Epidermal melanocyte (primary cell): ENCODE results near the gene MAP2.
"Not testable (repeated sequence)": the region's sequence is repeated elsewhere in the genome, so short reads cannot be mapped to it uniquely, and the experiment has no call there.

Experiments
- DNase-seq: peaks from one replicate; pipeline ENCODE4 v3.0.0; 2011; ENCODE audit warnings: low spot score; ENCODE audit not compliant: insufficient read length

The MAP2 gene

DNA sequence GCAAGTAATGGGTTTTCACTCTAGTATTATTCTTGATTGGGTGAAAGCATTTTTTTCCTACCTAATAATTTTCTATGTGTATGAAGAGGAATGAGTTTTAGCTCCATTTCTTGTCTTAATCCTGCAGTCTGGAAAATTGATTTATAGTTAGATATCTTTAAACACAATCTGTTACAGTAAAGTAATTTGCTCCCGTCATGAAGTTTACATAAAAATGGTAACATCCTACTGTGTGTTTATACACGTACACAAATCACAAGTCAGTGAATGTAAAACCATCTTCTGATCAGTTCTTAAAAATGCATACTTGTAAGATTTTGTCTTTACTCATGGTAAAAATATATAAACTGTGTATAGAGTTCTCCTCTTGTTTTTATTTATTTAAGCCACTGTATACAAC, 51.1 kb downstream of the MAP2 start:
- DNase-seq: no peak

DNA sequence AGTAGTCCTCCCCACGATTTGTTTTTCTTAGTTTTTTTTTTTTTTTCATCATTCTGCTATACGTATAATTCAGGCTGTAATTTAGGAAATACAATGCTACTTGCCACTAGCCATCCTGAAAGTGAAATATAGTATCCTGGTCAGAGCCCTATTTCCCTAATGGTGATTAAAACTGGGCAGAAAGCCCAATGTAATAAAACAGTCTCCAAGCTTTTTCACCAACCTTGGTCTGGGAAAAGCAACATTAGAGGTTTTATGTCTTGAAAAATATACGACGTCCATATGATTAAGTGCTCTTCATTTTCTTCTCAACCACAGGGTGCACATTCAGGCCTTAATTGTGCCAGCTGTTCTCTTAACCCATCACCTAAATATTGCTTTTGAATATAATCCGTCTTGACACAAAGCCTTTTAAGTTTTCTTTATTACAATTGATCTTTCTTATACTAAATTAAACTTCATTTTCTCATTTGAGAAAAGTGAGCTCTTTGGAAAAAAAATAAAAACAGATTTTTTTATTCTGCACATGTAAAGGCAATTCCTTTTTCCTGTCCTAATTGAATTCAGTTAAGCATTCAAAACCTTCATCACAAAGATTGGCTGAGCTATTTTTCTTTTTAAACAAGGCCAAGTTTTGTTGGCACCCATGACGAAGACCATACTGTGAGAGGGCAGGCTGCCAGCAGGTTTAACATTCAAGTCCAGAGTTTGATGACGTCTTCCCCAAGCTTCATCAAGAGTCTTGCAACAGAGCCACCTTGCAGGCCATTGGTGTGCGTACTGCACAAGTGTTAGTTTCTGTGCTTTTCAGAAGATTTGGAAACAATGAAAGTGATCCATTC, 52.7 kb downstream of the MAP2 start:
- DNase-seq: no peak

DNA sequence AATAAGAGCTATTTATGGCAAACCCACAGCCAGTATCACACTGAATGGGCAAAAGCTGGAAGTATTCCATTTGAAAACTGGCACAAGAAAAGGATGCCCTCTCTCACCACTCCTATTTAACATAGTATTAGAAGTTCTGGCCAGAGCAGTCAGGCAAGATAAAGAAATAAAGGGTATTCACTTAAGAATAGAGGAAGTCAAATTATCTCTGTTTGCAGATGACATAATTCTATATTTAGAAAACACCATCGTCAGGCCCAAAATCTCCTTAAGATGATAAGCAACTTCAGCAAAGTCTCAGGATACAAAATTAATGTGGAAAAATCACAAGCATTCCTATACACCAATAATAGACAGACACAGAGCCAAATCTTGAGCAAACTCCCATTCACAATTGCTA, 68.4 kb downstream of the MAP2 start:
- DNase-seq: not testable (repeated sequence)

DNA sequence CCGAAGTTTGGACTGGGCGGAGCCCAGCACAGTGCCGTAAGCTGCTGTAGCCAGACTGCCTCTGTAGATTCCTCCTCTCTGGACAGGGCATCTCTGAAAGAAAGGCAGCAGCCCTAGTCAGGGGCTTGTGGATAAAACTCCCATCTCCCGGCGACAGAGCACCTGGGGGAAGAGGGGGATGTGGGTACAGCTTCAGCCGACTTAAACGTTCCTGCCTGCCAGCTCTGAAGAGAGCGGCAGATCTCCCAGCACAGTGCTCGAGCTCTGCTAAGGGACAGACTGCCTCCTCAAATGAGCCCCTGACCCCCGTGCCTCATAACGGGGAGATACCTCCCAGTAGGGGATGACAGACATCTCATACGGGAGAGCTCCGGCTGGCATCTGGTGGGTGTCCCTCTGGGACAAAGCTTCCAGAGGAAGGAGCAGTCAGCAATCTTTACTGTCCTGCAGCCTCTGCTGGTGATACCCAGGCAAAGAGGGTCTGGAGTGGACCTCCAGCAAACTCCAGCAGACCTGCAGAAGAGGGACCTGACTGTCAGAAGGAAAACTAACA, 71.3 kb downstream of the MAP2 start:
- not testable (repeated sequence) for DNase-seq

DNA sequence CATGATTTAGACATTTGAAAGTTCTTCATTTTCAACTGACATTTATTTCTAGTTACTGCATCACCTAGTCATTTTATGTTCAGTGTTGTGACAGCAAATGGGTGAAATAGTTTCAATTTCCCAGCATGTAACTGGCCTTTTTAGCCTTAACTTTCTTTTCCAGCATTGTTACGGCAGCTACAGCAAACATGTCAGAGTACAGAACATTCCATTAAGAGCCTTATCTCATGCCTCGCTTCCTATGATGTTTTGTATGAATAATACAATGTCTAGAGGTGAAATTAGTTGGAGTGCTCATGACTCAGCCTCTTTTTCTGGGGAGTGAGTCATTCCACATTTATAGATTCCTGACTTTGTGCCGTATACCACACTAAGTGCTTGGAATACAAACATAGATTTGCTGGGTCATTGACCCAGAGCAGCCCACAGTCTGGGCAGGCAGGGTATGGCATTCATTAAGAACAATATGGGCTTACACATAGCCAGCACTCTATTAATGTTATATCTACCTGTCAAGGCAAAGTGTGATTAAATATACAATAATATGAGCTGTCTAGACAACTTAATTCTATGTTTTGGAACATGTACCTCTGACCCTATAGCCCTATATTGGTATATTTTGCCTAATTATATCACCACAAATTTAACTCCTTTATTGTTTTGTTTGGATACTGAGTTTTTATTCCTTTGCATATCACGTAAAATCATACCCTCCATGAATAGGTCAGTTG, 72.2 kb downstream of the MAP2 start:
- peak; percentile 27 for DNase-seq

DNA sequence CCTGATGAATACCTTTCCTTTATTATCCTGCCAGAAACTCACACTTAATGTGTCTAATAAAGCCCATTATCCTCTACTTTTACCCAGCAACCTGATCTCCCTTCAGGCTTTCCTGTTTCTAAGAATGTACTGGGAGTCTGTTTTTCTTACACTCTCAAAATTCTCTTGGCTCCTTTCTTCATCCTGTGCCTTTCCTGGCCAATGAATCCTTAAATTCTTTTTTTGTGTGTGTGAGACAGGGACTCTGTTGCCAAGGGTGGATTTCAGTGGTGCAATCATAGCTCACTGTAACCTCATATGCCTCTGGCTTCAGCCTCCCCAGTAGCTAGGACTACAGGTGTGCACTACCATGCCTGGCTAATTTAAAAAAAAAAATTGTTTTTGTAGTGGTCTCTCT, 72.7 kb downstream of the MAP2 start:
- no peak for DNase-seq

DNA sequence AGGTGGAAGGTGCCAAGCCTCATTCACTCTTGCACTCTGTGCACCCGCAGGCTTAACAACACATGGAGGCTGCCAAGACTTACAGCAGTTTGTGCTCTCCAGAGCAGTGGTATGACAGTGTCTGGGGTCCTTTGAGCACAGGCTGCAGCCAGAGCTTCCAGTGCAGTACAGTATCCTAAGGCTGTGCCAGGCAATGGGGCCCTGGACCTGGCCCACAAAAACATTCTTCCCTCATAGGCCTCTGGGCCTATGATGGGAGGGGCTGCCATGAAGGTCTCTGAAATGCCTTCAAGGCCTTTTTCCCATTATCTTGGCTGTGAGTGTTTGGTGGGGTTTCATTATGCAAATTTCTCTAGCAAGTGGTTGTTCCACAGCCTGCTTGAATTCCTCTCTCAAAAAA, 74.8 kb downstream of the MAP2 start:
- DNase-seq: no peak

DNA sequence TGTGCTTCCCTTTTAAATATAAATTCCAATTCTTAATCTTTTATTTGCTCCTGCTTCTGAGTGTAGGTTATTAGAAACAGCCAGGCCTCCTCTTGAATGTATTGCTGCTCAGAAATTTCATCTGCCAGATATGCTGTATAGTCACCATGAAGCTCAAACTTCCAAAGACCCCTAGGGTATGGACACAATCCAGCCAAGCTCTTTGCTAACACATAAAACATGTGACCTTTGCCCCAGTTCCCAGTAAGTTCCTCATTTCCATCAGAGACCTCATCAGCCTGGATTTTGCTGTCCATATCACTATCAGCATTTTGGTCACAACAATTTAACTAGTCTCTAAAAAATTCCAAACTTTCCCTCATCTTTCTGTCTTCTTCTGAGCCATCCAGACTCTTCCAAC, 75.2 kb downstream of the MAP2 start:
- no peak for DNase-seq

DNA sequence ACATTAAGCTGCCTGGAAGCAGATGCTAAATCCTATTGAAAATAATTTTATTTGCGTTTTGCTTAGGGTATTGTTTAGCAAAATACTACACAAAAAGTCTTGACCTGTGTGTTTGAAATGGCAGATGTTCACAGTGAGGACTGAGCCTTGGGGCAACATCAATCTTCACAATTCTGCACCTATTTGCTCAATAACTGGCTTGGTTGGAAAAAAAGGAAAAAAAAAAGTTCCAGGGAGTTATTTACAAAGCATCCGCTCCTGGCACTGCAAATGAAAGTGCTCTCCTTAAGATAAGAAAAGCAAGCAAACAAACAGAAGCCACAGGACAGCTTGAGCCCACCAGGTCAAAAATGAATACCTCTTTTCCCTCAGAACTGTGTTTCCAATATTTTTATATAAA, 77.7 kb downstream of the MAP2 start:
- DNase-seq: no peak

DNA sequence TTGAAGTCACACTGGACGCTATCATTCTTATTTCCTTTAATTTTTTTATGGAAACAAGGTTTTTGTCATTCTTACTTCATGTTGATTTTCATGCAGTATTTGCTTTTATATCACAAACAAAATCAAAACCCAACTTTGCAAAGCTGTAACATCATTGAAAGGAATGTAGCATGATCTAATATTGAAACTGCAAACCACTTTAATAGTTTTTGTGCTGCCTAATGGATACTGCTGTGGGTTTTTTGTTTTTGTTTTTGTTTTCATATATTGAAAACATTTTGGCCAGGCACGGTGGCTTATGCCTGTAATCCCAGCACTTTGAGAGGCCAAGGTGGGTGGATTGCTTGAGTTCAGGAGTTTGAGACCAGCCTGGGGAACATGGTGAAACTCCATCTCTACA, 81.6 kb downstream of the MAP2 start:
- no peak for DNase-seq

DNA sequence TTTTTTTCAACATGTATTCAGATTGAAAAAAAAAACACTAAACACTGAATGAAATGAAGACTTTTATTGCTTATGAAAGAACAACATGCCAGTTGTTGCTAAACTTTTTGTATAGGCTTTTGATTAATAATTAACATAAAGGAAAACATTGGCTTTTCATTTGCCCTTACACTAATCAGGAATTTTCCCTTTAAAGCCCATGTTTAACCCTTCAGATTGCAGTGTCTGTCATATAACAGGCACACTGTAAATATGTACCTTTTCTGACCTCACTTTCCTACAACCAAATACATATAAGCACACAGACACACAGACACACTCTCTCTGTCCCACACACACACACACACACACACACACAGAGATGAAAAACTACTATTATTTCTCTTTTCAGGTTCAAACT, 84.4 kb downstream of the MAP2 start:
- DNase-seq: no peak

DNA sequence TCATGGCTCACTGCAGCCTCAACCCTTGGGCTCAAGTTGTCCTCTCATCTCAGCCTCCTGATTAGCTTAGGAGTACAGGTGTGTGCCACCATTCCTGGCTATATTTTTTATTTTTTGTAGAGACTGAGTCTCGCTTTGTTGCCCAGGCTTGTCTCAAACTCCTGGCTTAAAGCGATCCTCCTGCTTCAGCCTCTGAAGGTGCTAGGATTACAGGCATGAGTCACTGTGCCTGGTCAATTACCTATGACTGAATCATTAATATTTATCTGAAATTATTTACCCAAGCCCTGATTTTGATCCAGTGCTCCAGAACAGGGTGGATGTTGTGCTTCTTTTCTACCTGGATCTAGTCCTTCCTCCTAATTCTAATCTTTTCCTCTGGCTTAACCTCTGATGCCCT, 87.8 kb downstream of the MAP2 start:
- no peak for DNase-seq

DNA sequence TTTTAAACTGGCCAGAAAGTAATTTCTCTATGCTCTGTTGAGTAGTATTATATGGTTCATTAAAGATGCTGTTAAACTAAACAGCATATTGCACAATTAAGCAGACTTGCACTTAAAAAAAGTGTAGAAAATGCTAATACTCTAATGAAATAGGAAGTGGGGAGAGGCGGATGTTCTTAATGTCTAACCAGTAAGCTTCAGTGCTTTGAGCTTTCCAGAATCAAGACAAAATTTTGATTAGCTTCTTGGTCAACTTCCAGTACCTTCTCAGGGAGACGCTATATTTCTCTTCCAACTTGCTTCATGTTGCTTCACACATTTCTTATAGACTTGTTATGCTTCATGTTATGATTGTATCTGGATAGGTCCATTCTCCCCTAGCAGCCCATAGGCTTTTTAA, 89.1 kb downstream of the MAP2 start:
- DNase-seq: no peak

DNA sequence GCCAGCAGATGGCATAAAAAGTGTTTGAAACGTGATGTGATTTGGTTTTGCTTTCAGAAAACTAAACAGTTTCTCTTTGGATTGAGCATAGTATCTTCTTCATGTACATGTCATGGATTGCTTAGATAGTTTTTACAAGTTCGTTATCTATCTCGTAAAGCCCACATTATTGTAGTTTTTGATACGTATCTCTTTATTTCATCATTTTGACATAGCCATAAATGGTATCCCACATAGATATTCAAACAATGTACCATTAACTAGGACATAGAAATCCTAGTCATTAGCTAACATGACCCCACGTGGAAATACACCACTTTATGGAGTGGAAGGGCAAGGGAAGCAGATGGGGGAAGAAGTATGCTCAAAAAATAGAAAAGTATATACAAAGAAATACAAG, 93.6 kb downstream of the MAP2 start:
- DNase-seq: no peak

DNA sequence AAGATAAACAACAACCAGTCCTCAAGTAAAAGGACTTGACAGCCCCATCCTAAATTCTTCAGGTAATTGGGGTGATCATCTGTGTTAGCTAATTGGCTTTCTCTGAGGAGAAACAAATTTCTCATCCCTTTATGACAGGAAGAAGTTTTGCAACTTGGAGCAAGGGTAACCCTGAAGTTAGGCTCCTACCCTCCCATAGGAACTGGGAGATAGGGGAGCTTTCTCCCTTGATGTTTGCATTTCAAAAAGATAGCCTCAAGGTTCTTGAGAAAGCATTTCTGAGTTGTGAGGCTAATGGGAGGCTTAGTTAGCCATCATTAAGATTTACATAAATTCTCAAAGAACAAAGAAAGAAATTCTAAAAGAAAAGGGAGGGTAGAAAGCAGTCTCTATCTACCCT, 95.4 kb downstream of the MAP2 start:
- DNase-seq: no peak

DNA sequence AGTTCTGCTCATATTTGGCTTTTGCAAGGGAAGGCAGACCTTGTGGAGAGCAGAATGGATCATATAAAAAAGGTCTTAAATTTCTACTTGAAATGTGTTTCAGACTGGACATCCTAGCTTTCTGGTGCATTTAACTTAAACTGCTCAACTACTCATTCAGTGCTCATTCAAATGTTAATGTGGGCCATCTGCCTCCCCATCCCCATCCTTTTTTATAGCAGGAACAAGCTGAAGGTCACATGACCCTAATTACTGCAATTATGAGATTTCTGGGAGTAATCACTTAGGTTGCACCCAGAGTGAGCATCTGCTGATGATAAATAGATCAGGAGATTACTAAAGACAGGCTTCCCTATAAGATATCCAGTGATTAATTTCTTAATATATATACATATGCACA, 96.1 kb downstream of the MAP2 start:
- DNase-seq: no peak

DNA sequence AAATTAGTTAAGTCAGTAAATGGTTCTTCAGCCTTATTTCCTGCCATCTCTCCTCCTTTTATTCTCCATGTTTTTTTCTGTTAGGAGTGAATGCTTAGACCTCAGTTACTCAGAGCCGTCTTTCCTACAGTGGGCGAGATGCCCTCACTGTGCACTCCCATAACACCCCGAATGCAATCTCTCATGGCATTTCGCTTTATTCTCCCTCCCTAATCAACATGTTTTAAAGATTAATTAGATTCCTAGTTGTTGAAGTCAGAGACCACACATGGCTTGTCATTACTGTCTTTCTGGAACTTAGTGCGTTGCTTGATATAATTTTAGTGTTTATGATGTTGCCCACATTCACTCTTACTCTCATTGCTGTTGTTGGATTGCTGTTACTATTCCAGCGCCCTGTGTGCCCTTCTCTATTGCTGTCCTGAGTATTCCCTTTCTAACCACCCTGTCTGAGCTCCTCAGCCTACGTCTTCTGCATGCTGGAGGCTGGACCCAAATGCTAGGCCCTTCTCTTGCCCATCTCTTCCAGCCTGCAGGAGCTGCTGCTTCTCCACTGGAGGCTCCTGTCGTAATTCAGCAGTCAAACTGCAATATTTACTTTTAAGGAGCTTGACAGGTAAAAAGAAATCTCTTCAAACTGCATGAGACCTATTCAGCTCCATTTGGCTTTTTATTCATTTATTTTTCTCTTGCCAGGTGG, 99.3 kb downstream of the MAP2 start:
- no peak for DNase-seq

DNA sequence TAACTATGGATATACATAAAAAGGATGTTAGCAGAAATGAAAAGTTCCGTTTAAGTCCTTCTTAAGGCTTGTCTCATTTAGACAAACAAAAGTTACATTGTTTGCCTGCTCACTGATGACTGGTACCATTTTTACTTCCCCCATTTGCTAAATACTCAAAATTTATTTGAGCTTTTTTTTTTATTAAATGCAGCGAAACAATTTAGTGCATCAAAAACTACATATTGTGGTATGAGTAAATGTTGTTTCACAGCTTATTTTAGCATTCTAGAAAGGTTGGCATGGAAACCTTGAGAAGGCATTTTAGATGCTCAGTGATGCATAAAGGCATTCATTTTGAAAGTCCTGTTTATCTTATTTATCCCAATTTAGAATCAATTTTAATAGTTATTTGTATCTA, 100.0 kb downstream of the MAP2 start:
- DNase-seq: no peak

DNA sequence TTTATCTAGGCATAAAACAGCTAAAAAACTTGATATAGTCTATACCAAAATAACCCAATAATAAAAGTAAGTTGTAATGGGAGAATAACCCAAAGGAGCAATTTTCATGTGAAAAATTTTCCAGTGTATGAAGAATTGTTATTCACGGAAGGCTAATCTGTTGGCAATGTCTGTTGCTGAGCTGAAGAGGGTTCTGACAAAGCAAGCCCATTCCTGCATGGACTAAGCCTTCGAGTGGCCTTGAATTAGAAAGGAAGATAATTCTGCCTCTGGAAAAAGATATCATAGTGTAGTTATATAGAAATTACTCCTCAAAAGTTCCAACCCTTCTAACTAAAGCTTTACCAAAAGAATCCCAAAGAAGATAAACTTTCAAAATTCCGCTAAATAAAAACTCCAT, 101.5 kb downstream of the MAP2 start:
- no peak for DNase-seq

DNA sequence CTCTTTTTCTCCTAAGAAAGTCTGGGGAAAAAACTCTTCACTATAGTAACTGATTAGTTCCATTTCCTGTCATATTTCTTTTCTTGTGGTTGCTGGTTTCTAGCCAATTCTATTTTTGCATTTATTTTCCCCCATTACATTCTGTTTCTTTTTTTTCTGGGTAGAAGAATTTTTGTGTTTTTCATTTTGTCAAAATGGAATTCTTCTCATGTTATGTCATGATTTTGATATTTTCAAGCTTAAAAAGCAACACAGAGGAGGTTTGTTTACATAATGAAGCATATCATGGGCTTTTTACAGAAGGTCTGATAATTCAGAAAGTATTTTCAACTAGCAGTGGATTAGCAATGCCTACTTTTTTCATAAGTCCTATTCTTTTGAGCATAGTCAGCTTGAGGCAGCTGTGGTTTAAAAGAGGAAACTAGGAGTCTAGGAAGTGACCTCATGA, 102.0 kb downstream of the MAP2 start:
- no peak for DNase-seq

DNA sequence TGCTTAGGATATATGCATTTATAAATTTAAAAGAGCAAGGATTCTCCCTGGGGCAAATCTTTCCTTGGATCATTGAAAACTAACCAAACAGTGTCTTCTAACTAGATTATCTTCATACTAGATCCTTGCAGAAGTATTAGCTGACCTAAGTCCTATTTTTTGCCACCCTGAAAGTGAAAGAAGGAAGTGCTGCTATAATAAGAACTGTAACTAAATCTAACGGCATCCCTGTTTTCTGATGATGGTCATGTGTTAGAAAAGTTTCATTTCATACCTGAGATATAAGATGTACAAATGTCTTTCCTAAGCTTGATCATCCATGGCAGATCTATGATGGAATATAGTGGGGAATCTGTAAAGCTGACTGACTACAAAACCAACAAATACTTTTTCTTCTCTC, 102.7 kb downstream of the MAP2 start:
- no peak for DNase-seq

DNA sequence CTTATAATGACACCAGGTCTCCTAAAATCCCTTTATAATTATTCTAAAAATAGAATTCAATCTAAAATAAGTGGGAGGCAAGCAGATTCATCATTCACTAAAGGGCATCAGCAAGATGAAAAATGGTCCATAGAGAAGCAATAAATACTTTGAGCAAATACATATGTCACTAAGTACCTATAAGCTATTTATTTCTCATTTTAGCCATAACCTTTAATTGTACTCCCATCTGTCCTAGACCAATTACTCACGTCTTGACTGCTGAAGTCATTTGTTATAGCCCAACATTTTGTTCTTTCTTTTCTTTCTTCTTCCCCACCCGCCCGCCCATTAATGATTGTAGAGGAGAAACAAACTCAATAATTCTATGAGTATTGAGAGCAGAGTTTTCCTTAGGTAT, 105.7 kb downstream of the MAP2 start:
- DNase-seq: no peak
